Activated naive CD4-positive, alpha-beta T cell treated with anti-CD3 and anti-CD28 coated beads, Interleukin-2, amount 10 ng/mL, durations not matched to agents 7 days and 5 days (primary cell): ENCODE results near the gene FUZ.
A peak's percentile ranks its signal among the peaks of the same experiment; 100 is the strongest.

ENCODE experiments used
- CTCF ChIA-PET: fragments of 350-600 bp; sonication (Branson Sonifier 250); formaldehyde crosslinking; loops from one replicate; lab custom pipeline; 2021; ENCODE audit warnings: antibody characterized with exemption; lab: Charles Lee
- DNase-seq: peaks from one replicate; pipeline ENCODE4 v3.0.0-alpha.2; 2020
- H3K27ac Mint-ChIP-seq: one replicate; pipeline ENCODE4 v1.8.0; 2021; ENCODE audit warnings: mild to moderate bottlenecking, moderate library complexity, mixed read lengths
- H3K27me3 Mint-ChIP-seq: one replicate; pipeline ENCODE4 v1.8.0; 2021; ENCODE audit warnings: mild to moderate bottlenecking, mixed read lengths
- H3K36me3 Mint-ChIP-seq: one replicate; pipeline ENCODE4 v1.8.0; 2021; ENCODE audit warnings: mixed read lengths
- H3K4me1 Mint-ChIP-seq: one replicate; pipeline ENCODE4 v1.8.0; 2021; ENCODE audit warnings: mixed read lengths
- H3K4me3 Mint-ChIP-seq: one replicate; pipeline ENCODE4 v1.8.0; 2021; ENCODE audit warnings: mild to moderate bottlenecking, moderate library complexity, mixed read lengths
- H3K9me3 Mint-ChIP-seq: one replicate; pipeline ENCODE4 v1.8.0; 2021; ENCODE audit warnings: mixed read lengths

The FUZ gene

GRCh38 chr19:49763230-49763629, 49.9 kb downstream of the FUZ start, which contains the start of gene TSKS:
TSKS (minus strand) TSS chr19:49763306; CDS start chr19:49763247, 59 bp downstream.
- peaks cover 20% of the 10 kb centered on the region for H3K4me1 Mint-ChIP-seq
- peaks cover 6% of the 10 kb centered on the region for H3K36me3 Mint-ChIP-seq
- CTCF ChIA-PET: no interaction called here
- H3K27ac Mint-ChIP-seq: peak within 1 kb of the TSS; percentile 77
- DNase-seq: no peak
- no peak within 1 kb of the TSS for H3K4me3 Mint-ChIP-seq
- peaks cover 11% of the 10 kb centered on the region for H3K27me3 Mint-ChIP-seq
- H3K9me3 Mint-ChIP-seq: no peaks in the 10 kb centered on the region

- Mint-ChIP-seq H3K27me3 (peaks cover 24% of the 10 kb centered on the region), H3K36me3 (no peaks in the 10 kb centered on the region), H3K4me1 (peaks cover 9% of the 10 kb centered on the region), H3K9me3 (no peaks in the 10 kb centered on the region), H3K27ac (peak overlapping the region; percentile 73), H3K4me3 (peak overlapping the region; percentile 10)
- CTCF ChIA-PET: interaction anchor here (1.6 kb wide), 1 partner anchor 45 kb away, joined by 8 read pairs; no protein-coding TSS in a partner anchor
- DNase-seq: peak; percentile 24
Measured at GRCh38 chr19:49761625-49762311, 51.3 kb downstream of the FUZ start.

- H3K4me3 Mint-ChIP-seq: peak overlapping the region; percentile 10
- CTCF ChIA-PET: interaction anchor here (1.6 kb wide), 1 partner anchor 44 kb away, joined by 8 read pairs; no protein-coding TSS in a partner anchor
Measured at GRCh38 chr19:49761249-49761624, 51.9 kb downstream of the FUZ start.

GRCh38 chr19:49758292-49758691, 54.8 kb downstream of the FUZ start:
- DNase-seq: no peak
- Mint-ChIP-seq H3K4me1 (no peaks in the 10 kb centered on the region), H3K27me3 (peaks cover 29% of the 10 kb centered on the region), H3K9me3 (peaks cover 9% of the 10 kb centered on the region), H3K4me3 (no peak overlapping the region), H3K36me3 (no peaks in the 10 kb centered on the region), H3K27ac (no peak overlapping the region)
- CTCF ChIA-PET: no interaction called here

More at GRCh38 chr19:49761249-49761624, 51.9 kb downstream of the FUZ start:
- peaks cover under 1% of the 10 kb centered on the region for H3K9me3 Mint-ChIP-seq
- H3K4me1 Mint-ChIP-seq: peaks cover 8% of the 10 kb centered on the region
- no peak overlapping the region for H3K27ac Mint-ChIP-seq
- no peak for DNase-seq
- peaks cover 24% of the 10 kb centered on the region for H3K27me3 Mint-ChIP-seq
- no peaks in the 10 kb centered on the region for H3K36me3 Mint-ChIP-seq
